OCI-LY7 (cell line): ENCODE measurements around the gene EIF5A. TPM values are rescaled to one million over a fixed set of nuclear protein-coding genes. Genes with fewer than 3 reads are reported as not detected.
A peak's percentile ranks its signal among the peaks of the same experiment; 100 is the strongest.

Experiments
- BruUV-seq: library from RNA; stranded (reverse); fragments of 400-500 nt; replicated peaks from 2 replicates; lab custom pipeline; 2021; lab: Mats Ljungman, UMichigan
- CTCF ChIA-PET: fragments of 300-600 bp; sonication (Branson Sonifier 250); formaldehyde crosslinking; loops from one replicate; lab custom pipeline; 2022; ENCODE audit warnings: antibody characterized with exemption; ENCODE audit not compliant: unreplicated experiment; lab: Charles Lee
- POLR2A ChIA-PET: fragments of 300-600 bp; sonication (Branson Sonifier 250); formaldehyde crosslinking; loops from one replicate; lab custom pipeline; 2022; ENCODE audit warnings: antibody characterized with exemption; lab: Charles Lee
- DNase-seq: peaks from one replicate; pipeline ENCODE4 v3.0.0-alpha.2; 2015; ENCODE audit warnings: low spot score
- H2AFZ ChIP-seq: fragments of 200-600 bp; sonication (generic), shearing (Covaris generic); 2 replicates; pipeline ENCODE4 v1.6.1; 2014; ENCODE audit warnings: mild to moderate bottlenecking, antibody characterized with exemption, low read length, moderate library complexity
- H3K27ac ChIP-seq: fragments of 200-600 bp; sonication (generic); 2 replicates; pipeline ENCODE4 v1.5.1; 2014; ENCODE audit warnings: mixed run types, low read depth, mild to moderate bottlenecking, moderate library complexity, low read length, inconsistent platforms; ENCODE audit not compliant: poor library complexity, severe bottlenecking
- H3K36me3 ChIP-seq: fragments of 200-600 bp; sonication (generic); 2 replicates; pipeline ENCODE4 v1.6.1; 2014; ENCODE audit warnings: mild to moderate bottlenecking, antibody characterized with exemption, low read length, moderate library complexity, mixed read lengths; ENCODE audit not compliant: insufficient read depth
- H3K4me1 ChIP-seq: fragments of 200-600 bp; sonication (generic); 2 replicates; pipeline ENCODE4 v1.5.1; 2014; ENCODE audit warnings: mild to moderate bottlenecking, low read length; ENCODE audit not compliant: insufficient read depth, poor library complexity, severe bottlenecking
- H3K4me2 ChIP-seq: fragments of 200-600 bp; sonication (generic); 2 replicates; pipeline ENCODE4 v1.6.1; 2014; ENCODE audit warnings: mild to moderate bottlenecking, low read length
- H3K4me3 ChIP-seq: fragments of 200-600 bp; sonication (generic); 2 replicates; pipeline ENCODE4 v1.5.1; 2014; ENCODE audit warnings: mild to moderate bottlenecking, low read depth, low read length; ENCODE audit not compliant: poor library complexity, severe bottlenecking
- H3K79me2 ChIP-seq: fragments of 200-600 bp; sonication (generic); 2 replicates; pipeline ENCODE4 v1.6.1; 2016; ENCODE audit warnings: low read depth, mild to moderate bottlenecking, low read length, moderate library complexity, mixed read lengths; ENCODE audit not compliant: insufficient read depth
- H3K9me2 ChIP-seq: fragments of 200-600 bp; sonication (generic); 2 replicates; pipeline ENCODE4 v1.6.1; 2016; ENCODE audit warnings: mild to moderate bottlenecking, low read length, mixed read lengths; ENCODE audit not compliant: insufficient read depth
- H3K9me3 ChIP-seq: fragments of 200-600 bp; sonication (generic); 2 replicates; pipeline ENCODE4 v1.6.1; 2014; ENCODE audit warnings: mild to moderate bottlenecking, mixed run types, low read length, mixed read lengths
- H4K20me1 ChIP-seq: fragments of 200-600 bp; sonication (generic); 2 replicates; pipeline ENCODE4 v1.6.1; 2014; ENCODE audit warnings: mild to moderate bottlenecking, antibody characterized with exemption, low read length, moderate library complexity, mixed read lengths; ENCODE audit not compliant: insufficient read depth
- EZH2phosphoT487 ChIP-seq: fragments of 200-600 bp; sonication (generic); IDR thresholded peaks from 2 replicates; pipeline ENCODE4 v1.6.1; 2018; ENCODE audit warnings: low read depth, borderline replicate concordance, mild to moderate bottlenecking, mixed run types, antibody characterized with exemption, low read length, moderate library complexity, mixed read lengths
- intact Hi-C: fragments of 100-400 bp; cut with micrococcal nuclease; formaldehyde crosslinking; loops from one replicate; pipeline ENCODE4 v1.10.0; 2022; ENCODE audit not compliant: unreplicated experiment
- total RNA-seq, 2 experiments: library from RNA; depleted of rRNA in 1 of 2; stranded (reverse); fragments of >200 nt in 1 of 2; shearing (Covaris generic) in 1 of 2; gene quantifications; 2 replicates each; pipeline ENCODE4 v1.2.3, GENCODE V29; 2014 to 2022
- TF ChIP-seq, protein P1 (sequence below): fragments of 200-600 bp; sonication (generic); conservative IDR thresholded peaks from 2 replicates; pipeline ENCODE4 v1.5.1; 2014; ENCODE audit warnings: mild to moderate bottlenecking, antibody characterized with exemption, low read length, moderate library complexity, mixed read lengths

EIF5A gene
- total RNA-seq, 2 experiments from 2014 or later, result 491 to 803 TPM

DNA sequence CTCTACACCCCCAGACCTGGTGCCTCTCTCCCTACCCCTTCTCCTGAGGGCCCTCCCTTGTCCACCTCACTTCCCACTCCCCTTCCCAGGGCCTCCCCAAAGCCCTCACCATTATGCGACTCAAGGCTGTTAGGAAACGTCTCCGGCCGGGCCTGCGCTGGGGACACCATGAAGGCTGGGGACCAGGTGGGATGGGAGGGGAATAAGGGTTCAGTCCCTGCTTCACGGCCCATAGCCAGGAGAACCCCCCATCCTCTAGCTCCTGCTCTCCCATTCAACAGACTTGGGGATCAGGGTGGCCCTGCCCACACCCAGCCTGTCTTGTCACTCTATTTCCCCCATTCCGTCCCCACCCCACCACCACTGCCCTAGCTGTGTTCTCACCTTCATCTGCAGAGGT, 19.6 kb downstream of the EIF5A start:
- no TSS peak for BruUV-seq
- H3K36me3 ChIP-seq, result peaks cover 48% of the 10 kb centered on the region
- no peak overlapping the region for H3K4me2 ChIP-seq
- POLR2A ChIA-PET, result interaction anchor here (1.3 kb wide), 1 partner anchor 11 kb away, joined by 3 read pairs; no protein-coding TSS in a partner anchor
- no peaks in the 10 kb centered on the region for H3K9me2 ChIP-seq
- peaks cover 19% of the 10 kb centered on the region; the same call in 1 of the 2 replicates for H3K79me2 ChIP-seq
- no peak for DNase-seq
- H3K27ac ChIP-seq, result no peak overlapping the region
- no peaks in the 10 kb centered on the region for H4K20me1 ChIP-seq
- H3K4me3 ChIP-seq, result no peak overlapping the region
- CTCF ChIA-PET, result no interaction called here
- no peak for TF ChIP-seq EZH2phosphoT487
- TF ChIP-seq, protein P1, sequence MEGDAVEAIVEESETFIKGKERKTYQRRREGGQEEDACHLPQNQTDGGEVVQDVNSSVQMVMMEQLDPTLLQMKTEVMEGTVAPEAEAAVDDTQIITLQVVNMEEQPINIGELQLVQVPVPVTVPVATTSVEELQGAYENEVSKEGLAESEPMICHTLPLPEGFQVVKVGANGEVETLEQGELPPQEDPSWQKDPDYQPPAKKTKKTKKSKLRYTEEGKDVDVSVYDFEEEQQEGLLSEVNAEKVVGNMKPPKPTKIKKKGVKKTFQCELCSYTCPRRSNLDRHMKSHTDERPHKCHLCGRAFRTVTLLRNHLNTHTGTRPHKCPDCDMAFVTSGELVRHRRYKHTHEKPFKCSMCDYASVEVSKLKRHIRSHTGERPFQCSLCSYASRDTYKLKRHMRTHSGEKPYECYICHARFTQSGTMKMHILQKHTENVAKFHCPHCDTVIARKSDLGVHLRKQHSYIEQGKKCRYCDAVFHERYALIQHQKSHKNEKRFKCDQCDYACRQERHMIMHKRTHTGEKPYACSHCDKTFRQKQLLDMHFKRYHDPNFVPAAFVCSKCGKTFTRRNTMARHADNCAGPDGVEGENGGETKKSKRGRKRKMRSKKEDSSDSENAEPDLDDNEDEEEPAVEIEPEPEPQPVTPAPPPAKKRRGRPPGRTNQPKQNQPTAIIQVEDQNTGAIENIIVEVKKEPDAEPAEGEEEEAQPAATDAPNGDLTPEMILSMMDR, result no peak
- H2AFZ ChIP-seq, result no peak overlapping the region
- intact Hi-C loops, result no loop called here
- H3K4me1 ChIP-seq, result peaks cover 33% of the 10 kb centered on the region
- H3K9me3 ChIP-seq, result no peaks in the 10 kb centered on the region

DNA sequence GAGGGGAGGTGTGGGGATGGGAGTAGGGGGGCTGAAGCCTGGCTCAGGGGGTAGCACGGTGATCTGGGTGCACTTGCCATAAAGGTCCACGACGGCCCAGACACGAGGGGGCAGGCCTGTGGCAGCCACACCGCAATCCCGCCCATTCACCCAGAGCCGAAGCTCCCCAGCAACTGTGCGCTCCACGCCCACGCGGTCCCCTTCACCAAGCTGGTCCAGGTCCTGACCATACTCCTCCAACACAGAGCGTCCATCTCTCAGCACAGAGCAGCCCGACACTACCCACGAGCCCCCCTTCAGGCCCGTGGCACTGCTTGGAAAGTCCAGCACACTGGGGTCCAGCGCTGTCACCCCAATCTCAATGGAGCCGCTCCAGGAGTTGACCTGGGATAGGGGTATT, 20.1 kb downstream of the EIF5A start:
- no peaks in the 10 kb centered on the region for H3K9me3 ChIP-seq
- DNase-seq, result no peak
- H3K9me2 ChIP-seq, result no peaks in the 10 kb centered on the region
- peak overlapping the region; percentile 82 for H3K4me3 ChIP-seq
- peaks cover 37% of the 10 kb centered on the region for H3K4me1 ChIP-seq
- BruUV-seq, result no TSS peak
- no peaks in the 10 kb centered on the region for H4K20me1 ChIP-seq
- CTCF ChIA-PET, result no interaction called here
- H3K36me3 ChIP-seq, result peaks cover 44% of the 10 kb centered on the region
- H2AFZ ChIP-seq, result no peak overlapping the region
- TF ChIP-seq, protein P1, result no peak
- no peak for TF ChIP-seq EZH2phosphoT487
- intact Hi-C loops, result no loop called here
- H3K27ac ChIP-seq, result no peak overlapping the region
- POLR2A ChIA-PET, result interaction anchor here (1.3 kb wide), 1 partner anchor 10 kb away, joined by 3 read pairs; no protein-coding TSS in a partner anchor
- peak overlapping the region; percentile 95 for H3K4me2 ChIP-seq
- peaks cover 19% of the 10 kb centered on the region; the same call in 1 of the 2 replicates for H3K79me2 ChIP-seq

DNA sequence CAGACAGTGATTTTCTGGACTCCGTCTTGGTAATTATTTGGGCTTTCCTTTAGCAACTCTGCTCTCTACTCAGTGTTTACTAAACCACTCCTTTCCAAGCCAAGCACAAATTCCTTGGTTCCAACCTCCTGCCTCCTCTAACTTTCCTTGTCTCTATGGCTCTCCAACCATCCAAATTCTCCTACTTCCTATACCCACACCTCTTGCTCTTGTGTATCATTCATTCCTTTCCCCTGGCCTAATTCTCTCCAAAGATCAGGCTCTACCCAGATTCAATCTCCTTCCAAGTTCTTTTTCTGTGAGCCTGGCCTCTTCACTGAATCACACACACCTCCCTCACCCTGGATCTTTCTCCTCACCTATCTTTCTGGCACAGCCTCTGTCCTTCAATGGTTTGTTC, 20.6 kb downstream of the EIF5A start:
- peak overlapping the region; percentile 95 for H3K4me2 ChIP-seq
- intact Hi-C loops, result loop anchor here (2.0 kb wide), 1 partner anchor 21 kb away; the partner anchor contains the start of gene EIF5A
- H4K20me1 ChIP-seq, result no peaks in the 10 kb centered on the region
- H3K4me1 ChIP-seq, result peaks cover 38% of the 10 kb centered on the region
- DNase-seq, result no peak
- TF ChIP-seq, protein P1, result no peak
- TF ChIP-seq EZH2phosphoT487, result no peak
- H3K79me2 ChIP-seq, result peaks cover 19% of the 10 kb centered on the region; the same call in 1 of the 2 replicates
- H3K27ac ChIP-seq, result no peak overlapping the region
- H3K9me2 ChIP-seq, result no peaks in the 10 kb centered on the region
- BruUV-seq, result no TSS peak
- H3K36me3 ChIP-seq, result peaks cover 38% of the 10 kb centered on the region
- H3K4me3 ChIP-seq, result peak overlapping the region; percentile 82
- no peaks in the 10 kb centered on the region for H3K9me3 ChIP-seq
- no peak overlapping the region for H2AFZ ChIP-seq
- CTCF ChIA-PET, result no interaction called here
- POLR2A ChIA-PET, result interaction anchor here (0.6 to 0.7 kb wide), 2 partner anchors 9 to 109 kb away, joined by 3 read pairs; partner anchors contain the start of gene ACAP1
